PFSK-1 (cell line): ENCODE data around the gene TPSB2.

Source experiments
- FOXP2 ChIP-seq: optimal IDR thresholded peaks from 2 replicates; pipeline ENCODE3; 2011; ENCODE audit warnings: borderline replicate concordance, control low read depth, inconsistent platforms; ENCODE audit not compliant: insufficient read depth; ENCODE audit errors: extremely low read length, extremely low read depth
- POLR2AphosphoS5 ChIP-seq: IDR thresholded peaks from 2 replicates; pipeline ENCODE4 v1.6.1; 2012; ENCODE audit warnings: low read depth, mild to moderate bottlenecking, control low read depth, low read length, moderate library complexity
- REST ChIP-seq, 2 experiments: IDR thresholded peaks; 2 replicates each; pipeline versions ENCODE4 v1.6.1 to v1.8.0; 2011 to 2012; ENCODE audit warnings: low read depth in 2 of 2, low read length in 2 of 2, control low read depth in 1 of 2, inconsistent platforms in 1 of 2, mild to moderate bottlenecking in 1 of 2, moderate library complexity in 1 of 2; ENCODE audit not compliant: insufficient read depth in 1 of 2
- SIN3A ChIP-seq: IDR thresholded peaks from 2 replicates; pipeline ENCODE4 v1.6.1; 2012; ENCODE audit warnings: mild to moderate bottlenecking, low read length, moderate library complexity, borderline replicate concordance; ENCODE audit not compliant: insufficient read depth
- TAF1 ChIP-seq: IDR thresholded peaks from 2 replicates; pipeline ENCODE4 v1.6.1; 2012; ENCODE audit warnings: low read length, control low read depth, borderline replicate concordance; ENCODE audit not compliant: insufficient read depth

The TPSB2 gene

GRCh38 chr16:1216681-1217400 is 13.1 kb downstream of the TPSB2 start:
- TF ChIP-seq FOXP2 (no peak), POLR2AphosphoS5 (no peak), REST (IDR thresholded peaks at IDR 0.05; ENCODE audit: insufficient read depth in 1 of 2, low read depth in 2 of 2, low read length in 2 of 2) (no peak), TAF1 (no peak)

- TF ChIP-seq TAF1: no peak
- TF ChIP-seq SIN3A: no peak
- no peak for TF ChIP-seq REST (IDR thresholded peaks at IDR 0.05; ENCODE audit: insufficient read depth in 1 of 2, low read depth in 2 of 2, low read length in 2 of 2)
Measured at GRCh38 chr16:1216296-1216619, 13.7 kb downstream of the TPSB2 start.

GRCh38 chr16:1215574-1216295 is 14.2 kb downstream of the TPSB2 start:
- no peak for TF ChIP-seq FOXP2
- TF ChIP-seq SIN3A: no peak
- no peak for TF ChIP-seq TAF1
- no peak for TF ChIP-seq REST (IDR thresholded peaks at IDR 0.05; ENCODE audit: insufficient read depth in 1 of 2, low read depth in 2 of 2, low read length in 2 of 2)
- TF ChIP-seq POLR2AphosphoS5: no peak

- TF ChIP-seq SIN3A (no peak), POLR2AphosphoS5 (no peak), REST (IDR thresholded peaks at IDR 0.05; ENCODE audit: insufficient read depth in 1 of 2, low read depth in 2 of 2, low read length in 2 of 2) (no peak), TAF1 (no peak), FOXP2 (no peak)
Measured at GRCh38 chr16:1214719-1215118, 15.3 kb downstream of the TPSB2 start.
